MM.1S (cell line): Measurements from ENCODE around the gene MTA2.

Experiments
- DNase-seq: peaks from one replicate; pipeline ENCODE4 v3.0.0-alpha.2; 2015
- H2AFZ ChIP-seq: fragments of 300-600 bp; sonication (generic); 2 replicates; pipeline ENCODE4 v1.6.0; 2016; ENCODE audit warnings: antibody characterized with exemption, low read length
- H3F3A ChIP-seq: fragments of 300-600 bp; sonication (generic); 2 replicates; pipeline ENCODE4 v1.6.1; 2016; ENCODE audit warnings: mild to moderate bottlenecking, antibody characterized with exemption, low read length, moderate library complexity, mixed read lengths; ENCODE audit not compliant: insufficient read depth
- H3K27ac ChIP-seq: fragments of 300-600 bp; sonication (generic); 2 replicates; pipeline ENCODE4 v1.5.1; 2016; ENCODE audit warnings: mild to moderate bottlenecking, low read length
- H3K27me3 ChIP-seq: fragments of 300-600 bp; sonication (generic); replicated peaks from 2 replicates; pipeline ENCODE4 v1.6.0; 2016; ENCODE audit warnings: low read length; ENCODE audit not compliant: insufficient read depth
- H3K36me3 ChIP-seq: fragments of 300-600 bp; sonication (generic); replicated peaks from 2 replicates; pipeline ENCODE4 v1.6.1; 2016; ENCODE audit warnings: mild to moderate bottlenecking, low read length, mixed read lengths; ENCODE audit not compliant: insufficient read depth
- H3K4me1 ChIP-seq: fragments of 300-600 bp; sonication (generic); 2 replicates; pipeline ENCODE4 v1.6.1; 2016; ENCODE audit warnings: low read length, mixed read lengths
- H3K4me2 ChIP-seq: fragments of 300-600 bp; sonication (generic); 2 replicates; pipeline ENCODE4 v1.6.0; 2016; ENCODE audit warnings: low read depth, low read length
- H3K4me3 ChIP-seq: fragments of 300-600 bp; sonication (generic); 2 replicates; pipeline ENCODE4 v1.5.1; 2016; ENCODE audit warnings: low read length, mixed read lengths
- H3K79me2 ChIP-seq: fragments of 300-600 bp; sonication (generic); 2 replicates; pipeline ENCODE4 v1.6.1; 2016; ENCODE audit warnings: mixed run types, low read length, mixed read lengths
- H3K9ac ChIP-seq: fragments of 300-600 bp; sonication (generic); 2 replicates; pipeline ENCODE4 v1.6.1; 2016; ENCODE audit warnings: low read length, mixed read lengths
- H3K9me2 ChIP-seq: fragments of 300-600 bp; sonication (generic); replicated peaks from 2 replicates; pipeline ENCODE4 v1.6.1; 2016; ENCODE audit warnings: mild to moderate bottlenecking, low read length, mixed read lengths; ENCODE audit not compliant: insufficient read depth
- H3K9me3 ChIP-seq: fragments of 300-600 bp; sonication (generic); replicated peaks from 2 replicates; pipeline ENCODE4 v1.6.1; 2016; ENCODE audit warnings: mild to moderate bottlenecking, low read length, mixed read lengths; ENCODE audit not compliant: insufficient read depth
- H4K20me1 ChIP-seq: fragments of 300-600 bp; sonication (generic); 2 replicates; pipeline ENCODE4 v1.6.1; 2016; ENCODE audit warnings: mild to moderate bottlenecking, low read length, moderate library complexity, mixed read lengths; ENCODE audit not compliant: insufficient read depth
- CTCF ChIP-seq: fragments of 300-600 bp; sonication (generic); IDR thresholded peaks from 2 replicates; pipeline ENCODE4 v1.5.1; 2016; ENCODE audit warnings: antibody characterized with exemption, low read length, mixed read lengths
- EZH2 ChIP-seq: fragments of 300-600 bp; sonication (generic); optimal IDR thresholded peaks from 2 replicates; pipeline ENCODE3; 2017; ENCODE audit warnings: low read depth, mild to moderate bottlenecking, antibody characterized with exemption, low read length, mixed read lengths
- EZH2phosphoT487 ChIP-seq: fragments of 300-600 bp; sonication (generic); IDR thresholded peaks from 2 replicates; pipeline ENCODE4 v1.6.1; 2018; ENCODE audit warnings: antibody characterized with exemption, low read length

The MTA2 gene

DNA sequence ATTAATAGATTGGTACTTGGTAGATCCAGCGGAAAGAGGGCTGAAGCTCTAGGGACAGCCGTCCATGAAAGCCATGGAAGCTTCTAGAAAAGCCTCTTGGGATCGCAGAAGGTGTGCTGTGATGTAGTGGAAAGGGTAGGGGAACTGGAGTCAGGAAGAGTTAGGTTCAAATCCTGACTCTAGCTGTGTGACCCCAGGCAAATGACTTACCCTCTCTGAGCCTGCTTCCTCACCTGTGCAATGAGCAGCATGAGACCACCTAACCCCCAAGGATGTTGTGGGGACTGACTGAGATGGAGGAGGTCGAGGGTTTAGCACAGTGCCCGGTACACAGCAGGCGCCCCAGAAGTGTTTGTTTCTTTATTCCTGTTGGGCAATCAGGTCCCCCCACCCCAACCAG is 8.7 kb upstream of the MTA2 start:
- Histone ChIP-seq H3K27me3 (no peaks in the 10 kb centered on the region), H3F3A (peaks cover 10% of the 10 kb centered on the region), H3K27ac (no peak overlapping the region), H4K20me1 (no peaks in the 10 kb centered on the region), H3K36me3 (no peaks in the 10 kb centered on the region), H3K9me2 (no peaks in the 10 kb centered on the region), H3K4me2 (no peak overlapping the region), H3K4me3 (no peak overlapping the region), H3K9me3 (no peaks in the 10 kb centered on the region), H3K9ac (no peak overlapping the region), H3K79me2 (peaks cover 13% of the 10 kb centered on the region), H3K4me1 (peaks cover 14% of the 10 kb centered on the region), H2AFZ (no peak overlapping the region)
- TF ChIP-seq EZH2: no peak
- TF ChIP-seq EZH2phosphoT487: no peak
- TF ChIP-seq CTCF: no peak
- DNase-seq: no peak

DNA sequence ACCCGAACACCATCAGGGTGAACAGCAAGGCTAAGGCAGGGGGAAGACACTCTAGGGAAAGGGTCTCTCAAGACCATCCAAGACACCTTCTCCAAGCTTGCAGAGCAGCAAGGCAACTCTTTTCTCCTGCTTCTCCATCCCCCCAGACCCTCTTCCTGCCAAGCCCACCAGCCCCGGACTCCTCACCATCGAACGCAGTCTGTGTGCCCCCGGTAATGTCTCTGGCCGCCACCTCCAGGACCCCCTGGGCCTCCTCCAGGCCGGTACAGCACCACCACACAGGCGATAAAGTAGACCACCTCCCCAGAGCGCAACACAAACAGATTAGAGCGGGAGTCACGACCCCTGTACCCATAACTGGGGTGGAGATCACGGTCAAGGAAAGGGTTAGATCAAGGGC is 7.1 kb upstream of the MTA2 start:
- Histone ChIP-seq H3K9me3 (no peaks in the 10 kb centered on the region), H3K4me2 (no peak overlapping the region), H2AFZ (no peak overlapping the region), H3K4me1 (peaks cover 5% of the 10 kb centered on the region; the same call in 1 of the 2 replicates), H3K79me2 (peaks cover 13% of the 10 kb centered on the region), H3K27ac (no peak overlapping the region), H3F3A (peaks cover 7% of the 10 kb centered on the region), H3K9me2 (no peaks in the 10 kb centered on the region), H4K20me1 (no peaks in the 10 kb centered on the region), H3K4me3 (no peak overlapping the region), H3K9ac (no peak overlapping the region), H3K36me3 (no peaks in the 10 kb centered on the region), H3K27me3 (no peaks in the 10 kb centered on the region)
- TF ChIP-seq EZH2phosphoT487 (no peak), EZH2 (no peak), CTCF (no peak)
- no peak for DNase-seq

DNA sequence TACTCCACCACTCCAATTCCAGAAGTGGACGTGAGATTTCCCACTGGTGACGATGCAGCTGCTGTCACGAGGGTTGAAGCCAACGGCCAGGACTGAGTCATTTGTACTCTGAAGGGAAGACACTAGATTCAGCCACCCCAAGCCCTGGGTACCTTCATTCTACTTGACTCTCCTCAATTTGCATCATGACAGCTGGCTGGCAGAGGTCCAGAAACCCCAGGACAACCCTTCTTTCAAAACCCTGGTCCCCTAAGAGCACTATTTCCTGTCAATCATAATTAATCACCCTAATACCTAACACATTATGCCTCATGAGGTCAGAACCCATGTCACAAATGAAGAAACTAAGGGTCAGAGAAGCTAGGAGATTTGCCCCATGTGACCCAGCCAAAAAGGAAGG is 6.0 kb upstream of the MTA2 start:
- Histone ChIP-seq H3K4me2 (no peak overlapping the region), H3K27ac (no peak overlapping the region), H3K9me3 (no peaks in the 10 kb centered on the region), H3K9me2 (no peaks in the 10 kb centered on the region), H3K27me3 (no peaks in the 10 kb centered on the region), H3K4me3 (no peak overlapping the region), H4K20me1 (no peaks in the 10 kb centered on the region), H3K4me1 (no peaks in the 10 kb centered on the region), H2AFZ (no peak overlapping the region), H3K36me3 (no peaks in the 10 kb centered on the region), H3K9ac (no peak overlapping the region), H3K79me2 (peaks cover 13% of the 10 kb centered on the region), H3F3A (no peaks in the 10 kb centered on the region)
- TF ChIP-seq EZH2: no peak
- no peak for TF ChIP-seq EZH2phosphoT487
- no peak for TF ChIP-seq CTCF
- no peak for DNase-seq
